GM18909 (cell line): Measurements from ENCODE around the gene ADAMTSL5.
"Not testable (repeated sequence)": the region's sequence is repeated elsewhere in the genome, so short reads cannot be mapped to it uniquely, and the experiment has no call there.

Source experiments
- ATAC-seq: cut with Tn5 transposase; IDR thresholded peaks from one replicate; pipeline ENCODE4 v1.9.1; 2021; ENCODE audit warnings: mild to moderate bottlenecking; ENCODE audit not compliant: unreplicated experiment, poor library complexity

Gene ADAMTSL5

DNA sequence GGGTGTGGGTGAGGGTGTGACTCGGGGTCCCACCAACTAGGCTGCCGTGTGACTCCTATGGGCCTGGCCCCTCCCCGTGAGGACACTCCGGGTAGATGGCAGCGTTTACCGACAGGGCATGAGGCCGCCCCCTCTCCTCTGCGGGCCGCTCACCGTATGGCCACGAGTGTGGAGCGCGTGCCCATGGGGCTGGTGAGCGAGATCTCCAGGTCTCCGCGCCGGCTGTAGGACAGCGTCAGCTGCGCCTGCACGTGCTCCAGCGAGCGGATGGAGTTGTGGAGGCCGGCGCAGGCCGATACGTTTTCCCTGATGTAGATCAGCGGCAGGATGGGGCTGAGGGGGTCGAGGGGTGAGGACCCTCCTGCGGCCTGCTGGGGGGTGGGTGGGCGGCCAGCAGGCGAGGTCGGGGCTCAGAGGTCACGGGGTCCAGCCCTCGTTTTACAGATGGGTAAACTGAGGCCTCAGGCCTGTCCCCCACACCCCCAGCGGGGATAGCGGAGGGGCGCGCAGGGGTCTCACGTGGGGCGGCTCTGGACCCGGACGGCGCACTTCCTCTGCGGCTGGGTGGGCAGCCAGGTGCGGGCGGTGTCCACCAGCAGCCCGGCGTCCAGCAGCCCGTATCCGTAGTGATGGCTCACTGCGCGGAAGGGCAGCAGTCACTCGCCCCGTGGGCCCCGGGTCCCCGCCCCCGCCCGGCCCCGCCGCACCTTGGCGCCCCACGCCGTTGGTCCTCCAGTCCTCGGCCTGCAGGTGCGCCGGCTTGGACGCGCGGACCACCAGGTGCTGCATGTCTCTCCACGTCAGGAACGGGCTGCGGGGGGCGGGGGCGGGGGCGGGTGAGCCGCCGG is 29.5 kb downstream of the ADAMTSL5 start:
- no peak for ATAC-seq

GRCh38 chr19:1482361-1483130 is 30.3 kb downstream of the ADAMTSL5 start:
- ATAC-seq, result no peak

DNA sequence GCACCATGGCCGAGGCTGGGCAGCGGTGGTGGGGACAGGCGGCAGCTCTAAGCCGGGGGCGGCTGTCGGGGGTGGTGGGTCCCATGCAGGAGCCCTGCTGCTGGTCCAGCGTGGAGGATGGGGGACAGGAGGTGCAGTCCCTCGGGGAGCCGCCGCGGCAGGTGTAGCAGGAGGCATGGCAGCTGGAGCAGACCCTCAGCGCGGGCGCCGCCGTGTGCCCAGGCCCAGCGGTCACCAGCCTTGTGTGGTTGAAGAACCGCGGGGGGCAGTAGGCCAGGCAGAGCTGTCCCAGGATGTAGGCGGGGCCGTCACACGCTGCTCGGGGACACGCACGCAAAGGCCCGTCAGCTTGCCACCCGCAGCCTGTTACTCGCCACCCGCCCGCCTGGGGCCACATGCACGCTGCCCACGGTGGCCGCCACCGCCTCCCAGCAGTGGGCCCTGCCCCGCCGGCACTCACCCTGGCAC is 30.9 kb downstream of the ADAMTSL5 start:
- no peak for ATAC-seq

DNA sequence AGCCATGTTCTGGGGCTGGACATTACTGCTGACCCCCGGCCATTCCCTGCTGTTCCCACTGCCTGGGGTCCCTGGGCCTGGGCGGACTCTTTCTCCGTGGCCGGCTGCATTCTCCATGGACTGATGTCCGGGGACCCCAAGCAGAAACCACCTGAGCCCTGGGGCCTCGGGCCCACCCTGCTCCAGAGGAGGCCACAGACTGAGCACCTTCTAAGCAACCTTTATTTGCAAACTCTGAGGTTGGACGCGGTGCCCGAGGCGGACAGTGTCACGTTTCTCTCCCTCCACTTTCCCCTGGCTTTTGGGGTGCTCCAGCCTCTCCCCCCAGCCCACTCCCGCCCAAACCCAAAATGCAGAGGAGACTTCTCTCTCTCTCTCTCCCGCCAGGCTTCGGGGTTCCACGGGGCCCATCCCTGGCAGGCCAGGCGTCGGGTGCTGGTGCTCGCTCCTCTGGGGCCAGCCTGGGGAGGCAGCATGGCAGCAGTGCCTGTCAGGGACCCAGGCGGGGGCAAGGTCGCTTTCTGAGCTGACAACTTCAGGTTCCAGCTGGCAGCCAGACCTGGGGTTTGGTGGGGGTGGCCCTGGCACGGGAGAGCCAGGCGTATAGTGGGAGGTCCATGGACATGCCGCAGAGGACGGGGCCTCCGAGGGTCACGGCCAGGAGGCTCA is 31.5 kb downstream of the ADAMTSL5 start:
- no peak for ATAC-seq

DNA sequence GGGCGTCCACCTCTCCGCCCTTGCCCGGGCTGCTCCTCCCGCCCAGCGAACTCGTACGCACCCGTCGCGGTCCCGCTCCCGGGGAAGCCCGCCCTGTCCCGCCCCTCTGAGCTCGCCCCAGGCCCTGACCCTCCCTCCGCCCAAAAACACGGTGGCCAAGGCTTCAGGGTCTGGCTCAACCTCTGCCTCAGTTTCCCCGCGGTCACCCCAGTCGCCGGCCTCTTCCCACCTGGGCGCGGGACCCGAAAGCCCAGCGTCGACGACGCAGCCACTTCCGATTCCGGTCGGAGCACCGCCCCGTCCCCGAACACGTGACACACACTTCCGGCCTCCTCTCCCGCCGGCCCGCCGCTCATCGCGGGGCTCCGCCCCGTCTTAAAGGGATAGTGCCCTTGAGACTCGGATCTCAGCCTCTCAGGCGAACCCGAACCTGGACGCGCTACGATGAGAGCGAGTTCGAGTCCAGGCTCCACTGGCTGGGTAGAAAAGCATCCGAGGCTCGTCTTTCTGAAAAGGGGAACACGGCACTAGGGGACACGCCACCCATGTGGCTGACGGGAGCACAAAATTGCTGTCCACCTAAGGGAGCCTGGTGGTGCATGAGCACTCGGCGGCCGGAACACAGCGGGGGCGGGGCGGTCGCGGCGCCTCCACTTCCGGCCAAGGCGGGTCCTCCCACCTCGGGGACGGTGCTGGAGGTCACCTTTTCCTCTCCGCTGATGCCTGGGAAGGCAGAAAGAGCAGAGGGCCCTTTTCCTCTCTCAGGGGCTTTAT is 33.7 kb downstream of the ADAMTSL5 start, which contains the start of gene C19orf25:
TSS of gene C19orf25 (minus strand) at position 282 of the 774 bp plus-strand sequence. CDS start 312 bp downstream, outside the sequence.
- ATAC-seq, result peak; percentile 87

DNA sequence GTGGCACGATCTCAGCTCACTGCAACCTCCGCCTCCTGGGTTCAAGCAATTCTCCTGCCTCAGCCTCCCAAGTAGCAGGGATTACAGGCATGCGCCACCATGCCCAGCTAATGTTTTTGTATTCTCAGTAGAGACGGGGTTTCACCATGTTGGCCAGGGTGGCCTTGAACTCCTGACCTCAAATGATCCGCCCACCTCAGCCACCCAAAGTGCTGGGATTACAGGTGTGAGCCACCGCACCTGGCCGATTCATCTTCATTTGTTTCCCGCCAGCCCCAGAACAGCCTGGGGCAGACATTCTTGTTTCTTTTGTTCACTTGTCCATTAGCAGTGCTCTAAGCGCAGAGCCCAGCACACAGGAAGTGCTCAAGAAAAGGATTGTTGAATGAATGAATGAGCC is 35.8 kb downstream of the ADAMTSL5 start:
- ATAC-seq, result not testable (repeated sequence)

GRCh38 chr19:1475751-1476437 is 36.9 kb downstream of the ADAMTSL5 start:
- no peak for ATAC-seq

DNA sequence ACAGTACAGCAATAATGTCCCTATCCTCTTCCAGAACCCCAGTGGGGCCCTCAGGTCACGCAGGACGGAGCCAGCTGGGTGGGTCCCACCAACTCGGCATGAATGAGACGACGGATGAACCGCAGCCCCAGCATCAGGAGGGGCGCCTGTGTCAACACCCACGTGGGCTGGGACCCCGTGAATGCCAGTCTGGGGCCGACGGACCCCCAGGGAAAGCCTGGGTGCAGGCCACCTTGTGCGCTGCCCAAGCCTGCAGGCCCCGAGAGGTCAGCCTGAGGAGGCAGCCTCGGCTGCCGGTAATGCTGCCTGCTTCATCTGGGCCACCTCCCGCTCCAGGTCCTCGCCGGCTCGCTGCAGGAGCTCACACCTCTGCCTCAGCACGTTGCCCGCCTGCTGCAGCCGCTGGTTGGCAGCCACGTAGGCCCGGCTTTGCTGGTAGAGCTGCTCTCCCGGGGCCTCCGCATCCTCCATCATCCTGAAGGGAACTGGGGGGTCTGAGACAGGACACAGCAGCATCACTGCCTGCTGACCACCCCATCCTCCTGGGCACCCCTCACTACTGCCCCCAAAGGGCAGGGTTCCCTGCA is 38.0 kb downstream of the ADAMTSL5 start:
- no peak for ATAC-seq

DNA sequence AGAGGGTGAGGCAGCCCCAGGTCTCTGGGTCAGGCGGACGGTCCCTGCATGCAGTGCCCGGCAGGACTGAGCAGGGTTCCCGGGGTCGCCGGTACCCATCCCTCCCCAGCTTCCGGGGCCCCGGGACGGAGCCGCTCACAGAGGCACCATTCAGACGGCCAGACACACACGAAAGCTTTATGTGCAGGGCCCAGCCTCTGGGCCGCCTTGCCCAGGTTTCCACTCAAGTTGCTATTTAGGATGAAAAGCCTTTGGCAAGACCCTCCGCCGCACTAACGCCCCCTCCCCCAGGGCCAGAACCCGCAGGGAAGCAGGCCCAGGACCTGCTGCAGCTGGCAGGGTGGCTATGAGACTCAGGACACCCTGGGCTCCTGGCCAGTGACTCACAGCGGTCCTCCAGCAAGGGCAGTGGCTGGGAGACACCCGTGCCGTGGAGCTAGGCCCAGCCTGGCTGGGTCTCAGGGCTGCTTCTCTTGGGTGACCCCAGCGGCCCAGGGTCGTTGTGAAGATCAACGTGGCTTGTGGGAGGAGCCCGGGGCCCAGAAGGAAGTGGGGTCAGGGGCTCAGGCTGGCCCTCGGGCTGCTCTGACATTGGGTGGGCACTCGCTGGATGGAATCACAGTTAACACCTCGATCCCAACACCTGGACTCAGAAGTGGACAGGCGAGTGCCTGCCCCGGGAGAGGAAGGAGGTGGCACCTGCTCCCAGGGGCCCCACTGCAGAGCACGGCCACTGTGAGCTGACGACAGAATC is 38.6 kb downstream of the ADAMTSL5 start:
- ATAC-seq, result no peak

- no peak for ATAC-seq
Measured at GRCh38 chr19:1473085-1473851, 39.6 kb downstream of the ADAMTSL5 start.

GRCh38 chr19:1472231-1473084 is 40.4 kb downstream of the ADAMTSL5 start:
- ATAC-seq, result no peak

GRCh38 chr19:1471515-1472160 is 41.2 kb downstream of the ADAMTSL5 start:
- ATAC-seq, result no peak

- ATAC-seq, result no peak
Measured at GRCh38 chr19:1471010-1471514, 41.8 kb downstream of the ADAMTSL5 start.

DNA sequence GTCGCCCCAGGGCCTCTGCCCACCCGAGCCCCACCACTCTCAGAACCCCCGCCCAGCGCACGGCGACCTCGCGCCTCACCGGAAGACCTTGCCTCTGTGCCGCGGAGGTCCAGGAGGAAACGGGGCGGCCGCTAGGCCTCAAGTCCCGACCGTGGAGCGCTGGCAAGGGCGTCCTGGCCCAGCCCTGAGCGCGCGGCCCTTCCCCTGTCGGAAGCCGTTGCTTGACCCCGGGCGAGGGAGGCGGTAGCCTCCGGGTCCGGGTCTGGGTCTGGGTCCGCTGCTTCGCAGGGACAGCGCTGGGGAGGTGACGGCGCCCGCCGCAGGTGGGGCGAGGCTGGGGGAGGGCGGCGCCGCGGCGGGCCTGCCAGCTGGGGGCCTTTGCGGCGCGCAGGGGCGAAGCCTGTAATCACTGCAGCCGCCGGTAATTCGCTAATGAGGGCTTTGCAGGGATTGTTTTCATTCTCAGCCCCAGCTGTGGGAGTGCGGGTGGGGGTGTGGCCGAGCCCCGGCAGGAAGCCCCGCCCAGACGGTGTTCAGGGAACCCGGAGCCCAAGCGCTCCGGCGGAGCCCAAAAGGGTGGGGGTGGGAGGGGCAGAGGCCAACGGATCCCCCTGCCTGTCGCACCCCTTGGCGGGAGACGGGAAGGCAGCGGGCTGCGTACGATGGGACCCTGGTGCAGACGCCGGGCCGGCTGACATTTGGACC is 42.4 kb downstream of the ADAMTSL5 start:
- ATAC-seq, result no peak

DNA sequence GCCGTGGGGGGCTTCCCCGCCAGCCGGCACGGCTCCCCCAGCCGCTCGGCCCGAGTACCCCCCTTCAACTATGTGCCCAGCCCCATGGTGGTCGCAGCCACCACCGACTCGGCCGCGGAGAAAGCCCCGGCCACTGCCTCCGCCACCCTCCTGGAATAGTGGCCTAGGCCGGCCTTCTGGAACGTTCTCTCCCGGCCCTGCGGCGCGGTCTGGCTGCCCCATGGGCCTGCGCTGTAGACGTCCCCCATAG is 42.8 kb downstream of the ADAMTSL5 start:
- ATAC-seq, result no peak
